Fibroblast of skin of left biceps (primary cell): ENCODE results near the gene SDHA.
A peak's percentile ranks its signal among the peaks of the same experiment; 100 is the strongest.

Source experiments
- DNase-seq, 2 experiments: peaks; one replicate each; pipeline ENCODE4 v3.0.0-alpha.2; 2013; ENCODE audit warnings: low read depth in 2 of 2

The SDHA gene

GRCh38 chr5:217494-218456, at the start of gene SDHA, which contains the start of gene CCDC127:
Gene SDHA, plus strand, starts transcription at chr5:218320. Its CDS starts 36 bp downstream, at chr5:218356.
Gene CCDC127, minus strand, starts transcription at chr5:218153. Its CDS starts 1,304 bp downstream, at chr5:216849.
- peak; percentile 70 to 76 for DNase-seq

GRCh38 chr5:169071-169727, 48.9 kb upstream of the SDHA start:
- DNase-seq, result no peak

- DNase-seq, result no peak
Observed at GRCh38 chr5:169728-170094, 48.4 kb upstream of the SDHA start.

GRCh38 chr5:170971-171800, 46.9 kb upstream of the SDHA start:
- DNase-seq, result no peak

- no peak for DNase-seq
Observed at GRCh38 chr5:171801-172331, 46.3 kb upstream of the SDHA start.

- no peak for DNase-seq
Observed at GRCh38 chr5:172421-172820, 45.7 kb upstream of the SDHA start.

- DNase-seq, result no peak
Observed at GRCh38 chr5:172841-173251, 45.3 kb upstream of the SDHA start.

- DNase-seq, result no peak
Observed at GRCh38 chr5:173392-174290, 44.5 kb upstream of the SDHA start.

- no peak for DNase-seq
Observed at GRCh38 chr5:174291-174600, 43.9 kb upstream of the SDHA start.

- DNase-seq, result no peak
Observed at GRCh38 chr5:174876-175465, 43.1 kb upstream of the SDHA start.

- no peak for DNase-seq
Observed at GRCh38 chr5:176296-176823, 41.8 kb upstream of the SDHA start.

- DNase-seq, result no peak
Observed at GRCh38 chr5:178110-178509, 40.0 kb upstream of the SDHA start.

GRCh38 chr5:179401-179800, 38.7 kb upstream of the SDHA start:
- DNase-seq, result no peak

GRCh38 chr5:180286-180918, 37.7 kb upstream of the SDHA start:
- no peak for DNase-seq

GRCh38 chr5:181160-181559, 37.0 kb upstream of the SDHA start:
- DNase-seq, result no peak

GRCh38 chr5:181566-181965, 36.6 kb upstream of the SDHA start:
- DNase-seq, result no peak

- DNase-seq, result no peak
Observed at GRCh38 chr5:182126-182525, 36.0 kb upstream of the SDHA start.

GRCh38 chr5:184471-184870, 33.6 kb upstream of the SDHA start:
- no peak for DNase-seq

GRCh38 chr5:185095-186070, 32.7 kb upstream of the SDHA start:
- no peak for DNase-seq
